ENCODE results near the gene PTPRN2. TPM values are rescaled to one million over a fixed set of nuclear protein-coding genes. Genes with fewer than 3 reads are reported as not detected.

PTPRN2 gene
- total RNA-seq, 5 donors from 2014 or later (not counting 1 experiment from before 2014, with no cell fraction given), result 0.60 to 1.7 (median 0.82) TPM

DNA sequence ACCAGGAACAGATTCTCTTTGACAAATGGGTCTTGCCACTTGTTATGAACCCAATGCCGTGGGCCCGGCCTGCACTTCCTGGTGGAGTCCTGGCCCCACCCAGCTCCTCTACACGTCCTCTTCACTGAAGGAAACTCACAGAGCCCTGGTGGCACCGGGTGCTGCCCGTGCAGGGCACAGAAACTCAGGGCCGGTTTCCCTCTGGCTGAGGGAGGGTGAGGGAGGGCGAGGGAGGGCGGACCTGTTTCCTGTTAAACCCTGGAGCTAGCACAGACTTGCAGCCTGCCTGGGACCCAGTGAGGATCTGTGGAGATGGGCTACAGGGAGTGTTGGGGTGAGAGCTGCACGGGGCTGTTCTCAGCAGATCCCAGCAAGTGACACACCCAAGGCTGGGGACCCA, 596.3 kb downstream of the PTPRN2 start:
- peaks cover 4 to 7% of the 10 kb centered on the region in 2 donors for H3K27me3 Mint-ChIP-seq
- Histone ChIP-seq H3K9me3 (no peaks in the 10 kb centered on the region), H3K27me3 (replicated peaks in 1 of 2; ENCODE audit: control insufficient read depth in 2 of 2, extremely low read depth in 1 of 2, insufficient read depth in 2 of 2, low read length in 1 of 2) (peaks cover 0 to 7% of the 10 kb centered on the region in 2 experiments), H3K4me3 (ENCODE audit: control insufficient read depth in 1 of 2, extremely low read depth in 1 of 2, low read length in 1 of 2) (no peak overlapping the region), H3K36me3 (ENCODE audit: control insufficient read depth in 2 of 2, extremely low read depth in 1 of 2, insufficient read depth in 1 of 2, low read length in 1 of 2) (no peaks in the 10 kb centered on the region), H3K4me1 (ENCODE audit: control insufficient read depth in 1 of 2, extremely low read depth in 1 of 2, insufficient read depth in 2 of 2, low read length in 2 of 2) (no peaks in the 10 kb centered on the region), H3K27ac (ENCODE audit: low read length) (no peak overlapping the region)
- ChIA-PET POLR2A (no interaction called here), CTCF (no interaction called here)
- WGBS (ENCODE audit: insufficient coverage), result 71% methylated on average over 5 of the region's 9 CpGs
- no peak overlapping the region for H3K27ac Mint-ChIP-seq
- no peak for DNase-seq
- no peak for ATAC-seq (replicated peaks in 1 of 4)
- H3K4me3 Mint-ChIP-seq, result no peak overlapping the region
- no peaks in the 10 kb centered on the region for H3K4me1 Mint-ChIP-seq
- no peaks in the 10 kb centered on the region for H3K36me3 Mint-ChIP-seq
- H3K9me3 Mint-ChIP-seq, result no peaks in the 10 kb centered on the region

DNA sequence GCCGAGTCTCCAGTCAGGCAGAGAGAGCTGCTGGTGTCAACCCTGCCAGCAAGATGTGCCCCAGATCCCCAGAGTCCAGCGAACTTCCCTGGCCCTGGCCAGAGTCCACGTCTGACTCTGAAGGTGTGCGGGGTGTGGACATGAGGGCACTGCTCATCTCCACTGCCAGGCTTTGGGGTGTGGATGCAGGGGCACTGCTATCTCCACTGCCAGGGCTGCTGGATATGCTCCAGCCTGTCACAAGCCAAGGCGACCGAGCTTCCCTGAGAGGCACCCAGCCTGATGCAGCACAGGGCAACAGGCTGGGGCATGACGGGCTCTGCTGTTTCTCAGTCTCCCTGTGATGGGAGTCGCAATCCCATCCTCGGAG, 596.8 kb downstream of the PTPRN2 start:
- peaks cover 0 to 8% of the 10 kb centered on the region in 2 experiments for H3K27me3 ChIP-seq (replicated peaks in 1 of 2; ENCODE audit: control insufficient read depth in 2 of 2, extremely low read depth in 1 of 2, insufficient read depth in 2 of 2, low read length in 1 of 2)
- H3K4me1 ChIP-seq (ENCODE audit: control insufficient read depth in 1 of 2, extremely low read depth in 1 of 2, insufficient read depth in 2 of 2, low read length in 2 of 2), result no peaks in the 10 kb centered on the region
- DNase-seq, result no peak
- Mint-ChIP-seq H3K27me3 (peaks cover 4 to 7% of the 10 kb centered on the region in 2 donors), H3K4me3 (no peak overlapping the region), H3K27ac (no peak overlapping the region), H3K36me3 (no peaks in the 10 kb centered on the region), H3K4me1 (no peaks in the 10 kb centered on the region), H3K9me3 (no peaks in the 10 kb centered on the region)
- WGBS (ENCODE audit: insufficient coverage), result 69% methylated on average over 9 of the region's 9 CpGs
- no peak overlapping the region for H3K4me3 ChIP-seq (ENCODE audit: control insufficient read depth in 1 of 2, extremely low read depth in 1 of 2, low read length in 1 of 2)
- ATAC-seq (replicated peaks in 1 of 4), result no peak
- no peak overlapping the region for H3K27ac ChIP-seq (ENCODE audit: low read length)
- ChIA-PET POLR2A (no interaction called here), CTCF (no interaction called here)
- no peaks in the 10 kb centered on the region for H3K36me3 ChIP-seq (ENCODE audit: control insufficient read depth in 2 of 2, extremely low read depth in 1 of 2, insufficient read depth in 1 of 2, low read length in 1 of 2)
- no peaks in the 10 kb centered on the region for H3K9me3 ChIP-seq

DNA sequence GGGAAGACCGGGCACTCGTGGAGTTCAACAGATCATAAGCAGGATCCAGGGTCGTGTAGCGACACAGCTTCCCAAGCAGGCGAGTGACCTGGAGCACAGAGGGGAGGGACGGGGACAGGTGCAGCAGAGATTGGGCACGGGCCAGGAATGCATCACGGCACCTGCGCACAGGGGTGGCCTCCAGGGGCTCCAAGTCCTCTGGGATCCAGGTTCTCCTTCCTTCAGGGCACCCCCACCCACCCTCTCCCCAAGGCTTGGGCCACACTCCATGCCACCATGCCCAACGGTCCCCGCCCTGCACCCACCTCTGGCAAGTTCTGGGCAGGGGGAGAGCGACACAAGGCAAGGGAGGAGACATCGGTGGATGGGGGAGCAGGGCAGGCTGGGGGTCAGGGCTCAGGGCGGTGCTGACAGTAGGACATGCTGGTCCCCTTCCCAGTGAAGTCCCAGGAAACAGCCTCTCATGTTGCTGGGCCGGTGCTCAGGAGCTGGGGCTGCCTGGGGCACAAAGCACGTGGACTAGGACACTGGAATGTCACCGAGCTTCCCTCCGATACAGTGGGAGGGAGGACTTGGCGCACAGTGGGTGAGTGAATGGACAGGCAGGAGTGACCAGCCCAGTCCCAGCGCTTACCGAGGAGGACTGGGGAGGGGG, 597.3 kb downstream of the PTPRN2 start:
- Mint-ChIP-seq H3K27me3 (peaks cover 4% of the 10 kb centered on the region in 2 donors), H3K27ac (no peak overlapping the region), H3K4me3 (no peak overlapping the region), H3K36me3 (no peaks in the 10 kb centered on the region), H3K9me3 (no peaks in the 10 kb centered on the region), H3K4me1 (no peaks in the 10 kb centered on the region)
- Histone ChIP-seq H3K4me1 (ENCODE audit: control insufficient read depth in 1 of 2, extremely low read depth in 1 of 2, insufficient read depth in 2 of 2, low read length in 2 of 2) (no peaks in the 10 kb centered on the region), H3K36me3 (ENCODE audit: control insufficient read depth in 2 of 2, extremely low read depth in 1 of 2, insufficient read depth in 1 of 2, low read length in 1 of 2) (no peaks in the 10 kb centered on the region), H3K27me3 (replicated peaks in 1 of 2; ENCODE audit: control insufficient read depth in 2 of 2, extremely low read depth in 1 of 2, insufficient read depth in 2 of 2, low read length in 1 of 2) (peaks cover 0 to 8% of the 10 kb centered on the region in 2 experiments), H3K9me3 (no peaks in the 10 kb centered on the region), H3K27ac (ENCODE audit: low read length) (no peak overlapping the region), H3K4me3 (ENCODE audit: control insufficient read depth in 1 of 2, extremely low read depth in 1 of 2, low read length in 1 of 2) (no peak overlapping the region)
- 83% methylated on average over 20 of the region's 21 CpGs for WGBS (ENCODE audit: insufficient coverage)
- ChIA-PET CTCF (no interaction called here), POLR2A (no interaction called here)
- no peak for DNase-seq
- ATAC-seq (replicated peaks in 1 of 4), result no peak

DNA sequence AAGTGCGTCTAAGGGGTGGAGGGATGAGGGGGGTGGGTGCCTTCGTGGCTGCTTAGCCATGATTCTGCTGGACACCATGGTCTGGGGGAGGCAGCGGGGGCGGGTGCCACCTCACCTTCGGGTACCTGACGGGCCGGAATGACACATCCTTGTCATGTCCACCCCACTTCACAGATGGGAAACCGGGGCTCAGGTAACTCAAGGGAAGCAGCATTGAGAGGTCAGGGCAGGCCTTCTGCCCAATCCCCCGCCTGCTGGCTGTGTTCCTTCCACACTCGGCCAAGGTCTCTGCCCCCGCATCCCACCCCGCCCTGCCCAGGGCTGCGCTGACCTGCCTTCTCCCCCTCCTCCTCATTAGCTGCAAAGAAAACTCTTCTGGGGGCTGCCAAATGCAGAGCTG, 598.0 kb downstream of the PTPRN2 start:
- WGBS (ENCODE audit: insufficient coverage), result 78% methylated on average over 8 of the region's 13 CpGs
- ATAC-seq (replicated peaks in 1 of 4), result no peak
- POLR2A ChIA-PET, result no interaction called here

DNA sequence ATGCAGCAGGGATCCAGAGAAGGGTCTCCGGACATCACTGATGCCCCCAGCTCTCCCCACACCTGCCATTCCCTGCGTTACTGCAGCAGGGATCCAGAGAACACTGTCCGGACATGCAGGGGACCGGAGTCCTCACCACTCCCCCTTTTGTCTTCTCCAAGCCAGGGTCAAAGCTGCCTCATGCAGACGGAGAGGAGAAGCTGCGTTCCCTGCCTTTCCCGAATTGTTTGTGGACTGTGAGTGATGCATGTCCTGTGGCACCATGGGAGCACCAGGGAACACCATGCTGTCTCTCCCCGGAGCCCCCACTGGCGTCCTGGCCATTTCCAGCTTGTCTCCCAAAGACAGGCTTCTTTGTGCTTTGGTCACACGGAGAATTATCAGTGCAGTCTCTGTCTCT, 599.7 kb downstream of the PTPRN2 start:
- Mint-ChIP-seq H3K27me3 (peaks cover 0 to 4% of the 10 kb centered on the region in 2 donors), H3K27ac (no peak overlapping the region), H3K4me3 (no peak overlapping the region), H3K4me1 (no peaks in the 10 kb centered on the region), H3K9me3 (no peaks in the 10 kb centered on the region), H3K36me3 (no peaks in the 10 kb centered on the region)
- Histone ChIP-seq H3K9me3 (no peaks in the 10 kb centered on the region), H3K27ac (ENCODE audit: low read length) (no peak overlapping the region), H3K4me3 (ENCODE audit: control insufficient read depth in 1 of 2, extremely low read depth in 1 of 2, low read length in 1 of 2) (no peak overlapping the region), H3K4me1 (ENCODE audit: control insufficient read depth in 1 of 2, extremely low read depth in 1 of 2, insufficient read depth in 2 of 2, low read length in 2 of 2) (no peaks in the 10 kb centered on the region), H3K36me3 (ENCODE audit: control insufficient read depth in 2 of 2, extremely low read depth in 1 of 2, insufficient read depth in 1 of 2, low read length in 1 of 2) (no peaks in the 10 kb centered on the region), H3K27me3 (replicated peaks in 1 of 2; ENCODE audit: control insufficient read depth in 2 of 2, extremely low read depth in 1 of 2, insufficient read depth in 2 of 2, low read length in 1 of 2) (peaks cover 0 to 5% of the 10 kb centered on the region in 2 experiments)
- ATAC-seq (replicated peaks in 1 of 4) (no peak), DNase-seq (no peak)
- CTCF ChIA-PET, result no interaction called here
- POLR2A ChIA-PET, result no interaction called here
- WGBS (ENCODE audit: insufficient coverage), result 58% methylated on average over 6 of the region's 10 CpGs

More for the DNA sequence above, 598.0 kb downstream of the PTPRN2 start:
- Histone ChIP-seq H3K36me3 (ENCODE audit: control insufficient read depth in 2 of 2, extremely low read depth in 1 of 2, insufficient read depth in 1 of 2, low read length in 1 of 2) (no peaks in the 10 kb centered on the region), H3K9me3 (no peaks in the 10 kb centered on the region), H3K4me3 (ENCODE audit: control insufficient read depth in 1 of 2, extremely low read depth in 1 of 2, low read length in 1 of 2) (no peak overlapping the region), H3K4me1 (ENCODE audit: control insufficient read depth in 1 of 2, extremely low read depth in 1 of 2, insufficient read depth in 2 of 2, low read length in 2 of 2) (no peaks in the 10 kb centered on the region), H3K27me3 (replicated peaks in 1 of 2; ENCODE audit: control insufficient read depth in 2 of 2, extremely low read depth in 1 of 2, insufficient read depth in 2 of 2, low read length in 1 of 2) (peaks cover 0 to 9% of the 10 kb centered on the region in 2 experiments), H3K27ac (ENCODE audit: low read length) (no peak overlapping the region)
- Mint-ChIP-seq H3K4me3 (no peak overlapping the region), H3K36me3 (no peaks in the 10 kb centered on the region), H3K27me3 (peaks cover 0 to 4% of the 10 kb centered on the region in 2 donors), H3K4me1 (no peaks in the 10 kb centered on the region), H3K9me3 (no peaks in the 10 kb centered on the region), H3K27ac (no peak overlapping the region)
- CTCF ChIA-PET, result no interaction called here
- no peak for DNase-seq

DNA sequence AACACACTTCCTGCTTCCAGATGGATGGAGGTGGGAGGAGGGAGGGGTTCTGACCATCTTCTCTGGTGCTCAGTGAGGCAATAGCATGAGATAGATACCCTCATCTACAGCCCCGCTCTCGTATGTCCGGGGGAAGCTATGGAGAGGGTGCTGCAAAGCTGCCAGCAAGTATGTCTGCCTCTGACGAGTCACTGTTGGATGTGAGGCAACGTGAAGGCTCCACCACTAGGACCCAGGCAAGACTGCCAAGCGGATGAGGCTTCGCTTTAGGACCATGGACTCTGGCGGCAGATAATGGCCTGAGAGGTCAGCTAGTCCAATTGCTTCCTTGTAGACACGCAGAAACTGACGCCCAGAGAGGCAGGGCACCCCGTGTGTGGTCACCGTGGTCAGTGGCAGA, 601.6 kb downstream of the PTPRN2 start:
- Histone ChIP-seq H3K4me3 (ENCODE audit: control insufficient read depth in 1 of 2, extremely low read depth in 1 of 2, low read length in 1 of 2) (no peak overlapping the region), H3K27me3 (replicated peaks in 1 of 2; ENCODE audit: control insufficient read depth in 2 of 2, extremely low read depth in 1 of 2, insufficient read depth in 2 of 2, low read length in 1 of 2) (peaks cover 0 to 7% of the 10 kb centered on the region in 2 experiments), H3K9me3 (no peaks in the 10 kb centered on the region), H3K4me1 (ENCODE audit: control insufficient read depth in 1 of 2, extremely low read depth in 1 of 2, insufficient read depth in 2 of 2, low read length in 2 of 2) (no peaks in the 10 kb centered on the region), H3K27ac (ENCODE audit: low read length) (no peak overlapping the region), H3K36me3 (ENCODE audit: control insufficient read depth in 2 of 2, extremely low read depth in 1 of 2, insufficient read depth in 1 of 2, low read length in 1 of 2) (no peaks in the 10 kb centered on the region)
- Mint-ChIP-seq H3K27me3 (peaks cover 0 to 4% of the 10 kb centered on the region in 2 donors), H3K36me3 (no peaks in the 10 kb centered on the region), H3K4me3 (no peak overlapping the region), H3K4me1 (no peaks in the 10 kb centered on the region), H3K27ac (no peak overlapping the region), H3K9me3 (no peaks in the 10 kb centered on the region)
- ChIA-PET CTCF (no interaction called here), POLR2A (no interaction called here)
- no peak for DNase-seq
- ATAC-seq (replicated peaks in 1 of 4), result no peak
- 81% methylated on average over 10 of the region's 12 CpGs for WGBS (ENCODE audit: insufficient coverage)

DNA sequence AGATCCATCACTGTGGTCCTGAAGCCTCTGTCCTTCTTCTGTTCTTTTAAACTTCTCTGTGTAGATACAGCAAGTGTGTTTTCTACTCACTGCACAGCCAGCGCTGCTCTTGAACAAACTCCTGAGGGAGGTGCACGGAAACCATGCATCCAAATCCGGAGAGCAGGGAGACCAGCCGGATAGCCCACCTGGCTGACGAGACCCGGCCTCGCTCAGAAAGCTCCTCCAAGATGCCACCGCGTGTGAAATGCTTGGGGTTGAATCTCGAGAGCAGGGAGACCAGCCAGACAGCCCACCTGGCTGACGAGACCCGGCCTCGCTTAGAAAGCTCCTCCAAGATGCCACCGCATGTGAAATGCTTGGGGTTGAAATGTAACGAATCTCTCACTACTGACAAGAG, 602.0 kb downstream of the PTPRN2 start:
- no peaks in the 10 kb centered on the region for H3K36me3 ChIP-seq (ENCODE audit: control insufficient read depth in 2 of 2, extremely low read depth in 1 of 2, insufficient read depth in 1 of 2, low read length in 1 of 2)
- H3K9me3 Mint-ChIP-seq, result no peaks in the 10 kb centered on the region
- H3K4me1 ChIP-seq (ENCODE audit: control insufficient read depth in 1 of 2, extremely low read depth in 1 of 2, insufficient read depth in 2 of 2, low read length in 2 of 2), result no peaks in the 10 kb centered on the region
- ChIA-PET CTCF (no interaction called here), POLR2A (no interaction called here)
- no peak for ATAC-seq (replicated peaks in 1 of 4)
- H3K4me1 Mint-ChIP-seq, result no peaks in the 10 kb centered on the region
- peaks cover 0 to 9% of the 10 kb centered on the region in 2 experiments for H3K27me3 ChIP-seq (replicated peaks in 1 of 2; ENCODE audit: control insufficient read depth in 2 of 2, extremely low read depth in 1 of 2, insufficient read depth in 2 of 2, low read length in 1 of 2)
- H3K4me3 ChIP-seq (ENCODE audit: control insufficient read depth in 1 of 2, extremely low read depth in 1 of 2, low read length in 1 of 2), result no peak overlapping the region
- H3K4me3 Mint-ChIP-seq, result no peak overlapping the region
- H3K27ac Mint-ChIP-seq, result no peak overlapping the region
- no peak overlapping the region for H3K27ac ChIP-seq (ENCODE audit: low read length)
- H3K36me3 Mint-ChIP-seq, result no peaks in the 10 kb centered on the region
- DNase-seq, result no peak
- no peaks in the 10 kb centered on the region for H3K9me3 ChIP-seq
- H3K27me3 Mint-ChIP-seq, result peaks cover 0 to 4% of the 10 kb centered on the region in 2 donors
- 94% methylated on average over 7 of the region's 15 CpGs for WGBS (ENCODE audit: insufficient coverage)
